AG04450 (cell line): ENCODE results near the gene KRTAP5-4. TPM values are rescaled to one million over a fixed set of nuclear protein-coding genes. Genes with fewer than 3 reads are reported as not detected.
"Not testable (repeated sequence)": the region's sequence is repeated elsewhere in the genome, so short reads cannot be mapped to it uniquely, and the experiment has no call there.

Experiments
- CTCF ChIA-PET: fragments of 300-600, 350-600 bp; formaldehyde crosslinking; extraction: SDS; loops from one replicate; lab custom pipeline; 2022; ENCODE audit warnings: antibody characterized with exemption, inconsistent platforms; lab: Charles Lee
- POLR2A ChIA-PET: fragments of 350-600 bp; formaldehyde crosslinking; extraction: SDS; loops from one replicate; lab custom pipeline; 2021; ENCODE audit warnings: antibody characterized with exemption, inconsistent platforms; lab: Yijun Ruan, JAX
- DNase-seq: peaks from one replicate; pipeline ENCODE4 v3.0.0-alpha.2; 2011; ENCODE audit warnings: low read depth, low spot score
- H3K27ac ChIP-seq: one replicate; pipeline ENCODE4 v1.5.1; 2012; ENCODE audit warnings: low read depth, low read length, control low read depth
- H3K27me3 ChIP-seq: one replicate; pipeline ENCODE4 v1.6.0; 2012; ENCODE audit warnings: low read length; ENCODE audit not compliant: control insufficient read depth, insufficient read depth
- H3K4me3 ChIP-seq: 2 replicates; pipeline ENCODE4 v1.5.1; 2011; ENCODE audit warnings: mild to moderate bottlenecking, low read depth, low read length, control low read depth
- H3K9me3 ChIP-seq: 2 replicates; pipeline ENCODE4 v1.5.1; 2012; ENCODE audit warnings: low read length; ENCODE audit not compliant: control insufficient read depth, insufficient read depth
- CTCF ChIP-seq: IDR thresholded peaks from 2 replicates; pipeline ENCODE4 v1.5.1; 2011; ENCODE audit warnings: low read depth, low read length, control low read depth, inconsistent platforms
- polyA plus RNA-seq: library from polyadenylated mRNA; depleted of rRNA; stranded (reverse); fragments of >200 nt; gene quantifications from 2 replicates; pipeline ENCODE4 v1.2.3, GENCODE V29; 2011

The KRTAP5-4 gene
- polyA plus RNA-seq, 1 experiment, result not detected

GRCh38 chr11:1608363-1608762 lies 13.6 kb downstream of the KRTAP5-4 start, which contains the start of gene KRTAP5-3:
Gene KRTAP5-3 (minus strand): TSS chr11:1608463. CDS start chr11:1608385, 78 bp downstream.
- ChIA-PET CTCF (interaction anchor here (0.7 to 1.4 kb wide), 2 partner anchors 13 to 45 kb away, joined by 4 to 10 read pairs; no protein-coding TSS in a partner anchor), POLR2A (no interaction called here)
- DNase-seq, result no peak
- no peak within 1 kb of the TSS for H3K27ac ChIP-seq
- TF ChIP-seq CTCF, result no peak
- no peaks in the 10 kb centered on the region; the same call in 1 of the 2 replicates for H3K9me3 ChIP-seq
- H3K27me3 ChIP-seq, result peaks cover 26% of the 10 kb centered on the region
- no peak within 1 kb of the TSS for H3K4me3 ChIP-seq

GRCh38 chr11:1607901-1608300 lies 14.0 kb downstream of the KRTAP5-4 start:
- H3K4me3 ChIP-seq, H3K9me3 ChIP-seq, H3K27ac ChIP-seq, POLR2A ChIA-PET, DNase-seq: not testable (repeated sequence)
- CTCF ChIA-PET, result interaction anchor here (1.4 kb wide), 1 partner anchor 13 kb away, joined by 10 read pairs; no protein-coding TSS in a partner anchor
- peaks cover 26% of the 10 kb centered on the region for H3K27me3 ChIP-seq

- H3K9me3 ChIP-seq, H3K27ac ChIP-seq, H3K4me3 ChIP-seq, CTCF ChIA-PET, POLR2A ChIA-PET, DNase-seq: not testable (repeated sequence)
- peaks cover 26% of the 10 kb centered on the region for H3K27me3 ChIP-seq
These were observed 14.6 kb downstream of the KRTAP5-4 start for GRCh38 chr11:1607156-1607845.

GRCh38 chr11:1605923-1606322 lies 16.0 kb downstream of the KRTAP5-4 start:
- H3K4me3 ChIP-seq, POLR2A ChIA-PET, DNase-seq, H3K27ac ChIP-seq, H3K9me3 ChIP-seq: not testable (repeated sequence)
- H3K27me3 ChIP-seq, result peaks cover 26% of the 10 kb centered on the region
- CTCF ChIA-PET, result interaction anchor here (1.3 to 1.8 kb wide), 2 partner anchors 11 to 47 kb away, joined by 5 to 11 read pairs; no protein-coding TSS in a partner anchor

GRCh38 chr11:1604711-1605110 lies 17.2 kb downstream of the KRTAP5-4 start:
- Histone ChIP-seq H3K27me3 (peaks cover 29% of the 10 kb centered on the region), H3K27ac (no peak overlapping the region), H3K9me3 (no peaks in the 10 kb centered on the region; the same call in 1 of the 2 replicates), H3K4me3 (no peak overlapping the region)
- no peak for DNase-seq
- POLR2A ChIA-PET, result no interaction called here
- no peak for TF ChIP-seq CTCF
- CTCF ChIA-PET, result interaction anchor here (1.3 to 1.8 kb wide), 2 partner anchors 9 to 48 kb away, joined by 5 to 11 read pairs; no protein-coding TSS in a partner anchor

- H3K9me3 ChIP-seq, result no peaks in the 10 kb centered on the region; the same call in 1 of the 2 replicates
- ChIA-PET CTCF (no interaction called here), POLR2A (no interaction called here)
- H3K27me3 ChIP-seq, result peaks cover 34% of the 10 kb centered on the region
- no peak overlapping the region for H3K4me3 ChIP-seq
- DNase-seq, result no peak
- TF ChIP-seq CTCF, result no peak
- H3K27ac ChIP-seq, result no peak overlapping the region
These were observed 17.8 kb downstream of the KRTAP5-4 start for GRCh38 chr11:1604181-1604580.
